GM12872 (cell line): ENCODE data around the gene SH3BP4.

ENCODE experiments used
- TF ChIP-seq, protein P1 (sequence below): IDR thresholded peaks from 3 replicates; pipeline ENCODE4 v1.5.1; 2011; ENCODE audit warnings: low read depth, mild to moderate bottlenecking, low read length, moderate library complexity; ENCODE audit not compliant: insufficient read depth

The SH3BP4 gene

GRCh38 chr2:234954551-234954992 lies 2.8 kb downstream of the SH3BP4 start:
- TF ChIP-seq, protein P1, sequence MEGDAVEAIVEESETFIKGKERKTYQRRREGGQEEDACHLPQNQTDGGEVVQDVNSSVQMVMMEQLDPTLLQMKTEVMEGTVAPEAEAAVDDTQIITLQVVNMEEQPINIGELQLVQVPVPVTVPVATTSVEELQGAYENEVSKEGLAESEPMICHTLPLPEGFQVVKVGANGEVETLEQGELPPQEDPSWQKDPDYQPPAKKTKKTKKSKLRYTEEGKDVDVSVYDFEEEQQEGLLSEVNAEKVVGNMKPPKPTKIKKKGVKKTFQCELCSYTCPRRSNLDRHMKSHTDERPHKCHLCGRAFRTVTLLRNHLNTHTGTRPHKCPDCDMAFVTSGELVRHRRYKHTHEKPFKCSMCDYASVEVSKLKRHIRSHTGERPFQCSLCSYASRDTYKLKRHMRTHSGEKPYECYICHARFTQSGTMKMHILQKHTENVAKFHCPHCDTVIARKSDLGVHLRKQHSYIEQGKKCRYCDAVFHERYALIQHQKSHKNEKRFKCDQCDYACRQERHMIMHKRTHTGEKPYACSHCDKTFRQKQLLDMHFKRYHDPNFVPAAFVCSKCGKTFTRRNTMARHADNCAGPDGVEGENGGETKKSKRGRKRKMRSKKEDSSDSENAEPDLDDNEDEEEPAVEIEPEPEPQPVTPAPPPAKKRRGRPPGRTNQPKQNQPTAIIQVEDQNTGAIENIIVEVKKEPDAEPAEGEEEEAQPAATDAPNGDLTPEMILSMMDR = no peak

GRCh38 chr2:234955091-234955591 lies 3.3 kb downstream of the SH3BP4 start:
- TF ChIP-seq, protein P1 = no peak

DNA sequence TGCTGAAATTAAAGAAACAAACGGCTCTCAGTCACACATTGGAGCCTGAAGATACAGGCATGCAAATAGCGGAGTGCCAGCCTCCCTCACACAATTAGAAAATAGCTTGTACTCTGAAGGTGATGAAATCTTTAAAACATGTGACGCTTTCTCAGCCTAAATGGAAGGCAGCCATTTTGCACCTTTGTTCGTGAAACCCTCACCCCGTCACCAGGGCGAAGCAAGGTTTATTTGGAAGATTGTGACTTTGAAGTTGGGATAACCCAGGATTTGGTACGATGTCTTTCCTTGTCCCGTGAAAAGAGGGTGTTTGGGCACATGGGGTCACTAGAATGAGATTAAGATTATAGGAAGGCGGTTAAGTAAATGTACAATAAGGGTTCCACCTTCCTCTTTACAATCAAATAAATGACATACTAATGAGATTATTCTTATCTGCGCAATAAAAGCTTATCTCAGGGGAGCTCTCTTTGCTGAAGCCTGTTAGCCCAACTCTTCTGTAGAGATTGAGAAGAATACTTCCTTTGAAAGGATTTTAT lies 4.2 kb downstream of the SH3BP4 start:
- TF ChIP-seq, protein P1 = no peak

DNA sequence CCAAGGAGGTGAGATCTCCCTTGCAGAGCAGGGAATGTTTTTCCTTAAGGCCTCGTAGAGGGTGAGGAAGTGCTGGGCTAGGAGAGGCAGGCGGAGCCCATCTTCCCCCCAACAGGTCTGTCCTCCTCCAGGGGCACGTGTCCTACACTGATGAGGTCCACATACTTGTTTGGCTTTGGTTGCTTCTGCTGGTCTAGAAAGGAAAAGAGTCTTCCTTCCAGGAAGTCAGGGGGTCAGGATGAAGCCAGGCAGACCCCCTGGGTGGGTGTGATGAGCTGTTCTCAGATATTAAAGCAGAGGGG lies 6.0 kb downstream of the SH3BP4 start:
- TF ChIP-seq, protein P1 = no peak

DNA sequence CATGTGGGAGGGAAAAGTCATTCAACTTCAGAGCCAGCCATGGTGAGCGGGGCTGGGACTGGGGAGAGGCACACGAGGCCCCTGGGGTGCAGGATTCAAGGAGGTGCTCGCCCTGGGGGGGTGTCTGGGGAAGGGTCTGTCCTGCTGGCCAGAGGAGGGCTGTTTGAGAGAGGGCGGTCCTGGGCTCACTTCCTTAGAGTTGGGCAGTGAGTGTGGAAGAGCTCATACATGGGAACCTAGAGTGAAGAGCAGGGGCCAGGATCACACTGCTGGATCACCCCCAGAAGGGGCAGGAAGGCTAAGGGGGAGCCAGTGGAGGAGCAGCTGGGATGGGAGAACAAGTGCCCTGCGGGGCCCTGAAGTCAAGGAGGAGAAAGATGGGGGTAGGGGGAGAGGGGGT lies 6.5 kb downstream of the SH3BP4 start:
- TF ChIP-seq, protein P1 = no peak

DNA sequence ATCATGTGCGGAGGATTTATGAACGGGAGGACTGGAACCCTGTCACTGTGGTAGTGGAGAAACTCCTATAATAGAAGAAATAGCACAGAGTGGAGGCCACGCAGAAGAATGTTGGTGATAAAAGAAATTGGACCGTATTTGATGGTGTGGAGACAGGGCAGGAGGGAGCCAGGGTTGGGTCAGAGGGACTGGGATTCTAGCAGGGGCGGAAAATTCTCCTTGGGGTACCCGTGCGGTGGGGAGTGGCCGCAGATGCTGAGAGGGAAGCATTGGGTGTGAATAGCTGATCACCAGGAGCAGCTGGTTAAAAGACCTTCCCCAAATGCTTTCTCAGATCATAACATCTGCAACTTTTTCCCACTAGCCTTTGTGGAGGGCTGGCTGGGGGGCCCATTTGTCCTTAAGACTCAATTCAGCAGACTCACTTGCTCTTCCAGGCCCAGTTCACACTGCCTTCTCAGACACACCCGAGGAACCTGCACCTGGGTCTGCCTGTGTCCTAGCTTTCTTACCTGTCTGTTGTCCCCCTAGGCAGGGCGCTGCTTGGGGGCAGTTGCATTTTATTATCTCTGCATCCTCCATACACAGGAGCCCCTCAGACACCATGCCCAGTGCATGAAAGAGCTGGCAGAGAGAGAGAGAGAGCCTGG lies 7.1 kb downstream of the SH3BP4 start:
- TF ChIP-seq, protein P1 = no peak

DNA sequence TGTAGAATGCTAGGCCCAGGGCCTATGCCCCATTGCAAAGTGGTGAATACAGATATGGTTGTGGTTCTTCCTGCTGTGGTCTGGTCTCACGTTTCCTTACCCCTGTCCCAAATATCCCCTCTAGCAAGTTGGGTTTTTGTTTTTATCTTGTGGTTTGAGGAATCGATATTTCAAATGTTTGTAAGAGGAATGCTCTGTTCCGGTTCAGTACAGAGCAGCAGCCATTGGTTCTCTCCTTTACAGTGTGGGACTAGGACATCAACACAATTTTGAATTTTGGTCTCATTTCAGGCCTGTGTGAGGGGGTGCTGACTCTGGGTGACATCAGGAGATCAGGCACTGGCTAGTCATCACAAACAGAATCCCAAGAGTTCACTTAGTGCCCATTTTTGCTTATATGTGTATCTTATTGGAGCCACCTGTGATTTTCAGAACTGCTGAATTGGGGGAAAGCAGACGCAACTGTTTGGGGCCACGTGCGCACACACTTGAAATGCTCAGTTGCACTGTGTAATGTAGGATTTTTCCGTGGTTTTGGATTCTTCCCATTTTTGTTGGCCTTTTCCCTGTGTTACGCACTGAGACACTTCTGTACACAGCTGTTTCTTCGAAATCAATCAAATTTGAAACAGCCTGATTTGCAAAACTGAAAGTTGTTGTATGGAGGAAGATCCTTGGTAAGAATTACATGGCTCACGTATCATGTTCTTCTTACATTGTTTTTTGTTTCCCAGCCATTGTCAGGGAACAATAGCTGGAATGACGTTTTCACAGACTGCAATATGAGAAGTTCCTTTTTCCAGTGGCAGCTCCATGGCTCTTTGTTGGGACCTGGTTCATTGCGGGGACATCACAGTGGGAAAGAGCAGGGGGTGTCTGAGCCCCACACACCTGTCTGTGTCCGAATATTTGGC lies 8.6 kb downstream of the SH3BP4 start:
- TF ChIP-seq, protein P1 = no peak
